OCI-LY1 (cell line): ENCODE data around the gene PTPN2.

ENCODE experiments used
- H2AFZ ChIP-seq: fragments of 200-600 bp; sonication (generic), shearing (Covaris generic); 2 replicates; pipeline ENCODE4 v1.6.0; 2014; ENCODE audit warnings: antibody characterized with exemption, mild to moderate bottlenecking, low read length
- H3F3A ChIP-seq: fragments of 200-600 bp; sonication (generic), shearing (Covaris generic); 2 replicates; pipeline ENCODE4 v1.6.0; 2014; ENCODE audit warnings: mild to moderate bottlenecking, antibody characterized with exemption, low read length, moderate library complexity; ENCODE audit not compliant: insufficient read depth
- H3K27ac ChIP-seq: fragments of 200-600 bp; sonication (generic); 2 replicates; pipeline ENCODE4 v1.5.1; 2014; ENCODE audit warnings: low read length, mixed run types, mild to moderate bottlenecking, low read depth; ENCODE audit not compliant: poor library complexity, severe bottlenecking
- H3K27me3 ChIP-seq: fragments of 200-600 bp; sonication (generic); 2 replicates; pipeline ENCODE4 v1.6.0; 2014; ENCODE audit warnings: antibody characterized with exemption, mild to moderate bottlenecking, low read length, moderate library complexity; ENCODE audit not compliant: insufficient read depth
- H3K36me3 ChIP-seq: fragments of 200-600 bp; sonication (generic); 2 replicates; pipeline ENCODE4 v1.6.1; 2014; ENCODE audit warnings: mild to moderate bottlenecking, antibody characterized with exemption, low read length, moderate library complexity, mixed read lengths; ENCODE audit not compliant: insufficient read depth
- H3K4me1 ChIP-seq: fragments of 200-600 bp; sonication (generic); 2 replicates; pipeline ENCODE4 v1.5.1; 2014; ENCODE audit warnings: mild to moderate bottlenecking, low read length, moderate library complexity; ENCODE audit not compliant: insufficient read depth, severe bottlenecking
- H3K4me2 ChIP-seq: fragments of 200-600 bp; sonication (generic), shearing (Covaris generic); 2 replicates; pipeline ENCODE4 v1.6.1; 2014; ENCODE audit warnings: low read length
- H3K4me3 ChIP-seq: fragments of 200-600 bp; sonication (generic); 2 replicates; pipeline ENCODE4 v1.5.1; 2014; ENCODE audit warnings: low read length, low read depth, mild to moderate bottlenecking, mixed read lengths; ENCODE audit not compliant: poor library complexity, severe bottlenecking
- H3K79me2 ChIP-seq: fragments of 200-600 bp; shearing (Covaris generic); 2 replicates; pipeline ENCODE4 v1.6.1; 2016; ENCODE audit warnings: mixed run types, low read length, mixed read lengths; ENCODE audit not compliant: insufficient read depth
- H3K9ac ChIP-seq: fragments of 200-600 bp; sonication (generic), shearing (Covaris generic); 2 replicates; pipeline ENCODE4 v1.6.1; 2014; ENCODE audit warnings: mild to moderate bottlenecking, low read length, mixed read lengths
- H3K9me2 ChIP-seq: fragments of 200-600 bp; sonication (generic), shearing (Covaris generic); 2 replicates; pipeline ENCODE4 v1.6.1; 2014; ENCODE audit warnings: low read depth, mild to moderate bottlenecking, low read length, mixed read lengths
- H3K9me3 ChIP-seq: fragments of 200-600 bp; shearing (Covaris generic); 2 replicates; pipeline ENCODE4 v1.6.1; 2014; ENCODE audit warnings: low read length, mixed read lengths
- H4K20me1 ChIP-seq: fragments of 200-600 bp; sonication (generic), shearing (Covaris generic); 2 replicates; pipeline ENCODE4 v1.6.0; 2016; ENCODE audit warnings: mild to moderate bottlenecking, low read length; ENCODE audit not compliant: insufficient read depth
- CTCF ChIP-seq: fragments of 200-600 bp; sonication (generic), shearing (Covaris generic); IDR thresholded peaks from 2 replicates; pipeline ENCODE4 v1.5.1; 2017; ENCODE audit warnings: mild to moderate bottlenecking, antibody characterized with exemption, low read length, moderate library complexity, mixed read lengths
- EZH2 ChIP-seq: fragments of 200-600 bp; sonication (generic), shearing (Covaris generic); IDR thresholded peaks from 2 replicates; pipeline ENCODE4 v1.8.0; 2017; ENCODE audit warnings: borderline replicate concordance, mixed run types, mild to moderate bottlenecking, antibody characterized with exemption, low read length, moderate library complexity, mixed read lengths

The PTPN2 gene

GRCh38 chr18:12861637-12862036, 22.4 kb downstream of the PTPN2 start:
- peak overlapping the region; percentile 51 for H3K4me2 ChIP-seq
- H3K4me1 ChIP-seq: peaks cover 75% of the 10 kb centered on the region

GRCh38 chr18:12860530-12860929, 23.5 kb downstream of the PTPN2 start:
- Histone ChIP-seq H3K4me3 (no peak overlapping the region), H3K27ac (peak overlapping the region; percentile 87), H3K79me2 (peaks cover 55% of the 10 kb centered on the region), H3K4me2 (no peak overlapping the region), H3K4me1 (peaks cover 75% of the 10 kb centered on the region), H3K9ac (no peak overlapping the region), H3K9me2 (no peaks in the 10 kb centered on the region), H3F3A (0 out of 2 replicates have a peak, but pooled peaks cover 8% of the 10 kb centered on the region), H4K20me1 (no peaks in the 10 kb centered on the region), H3K27me3 (no peaks in the 10 kb centered on the region), H3K36me3 (peaks cover 13% of the 10 kb centered on the region; the same call in 1 of the 2 replicates), H2AFZ (no peak overlapping the region), H3K9me3 (no peaks in the 10 kb centered on the region)
- TF ChIP-seq CTCF (no peak), EZH2 (no peak)

More at GRCh38 chr18:12861637-12862036, 22.4 kb downstream of the PTPN2 start:
- Histone ChIP-seq H3K27me3 (no peaks in the 10 kb centered on the region), H4K20me1 (no peaks in the 10 kb centered on the region), H3F3A (0 out of 2 replicates have a peak, but pooled peaks cover 8% of the 10 kb centered on the region), H3K27ac (peak overlapping the region; percentile 87), H3K9me2 (no peaks in the 10 kb centered on the region), H3K9me3 (no peaks in the 10 kb centered on the region), H3K4me3 (no peak overlapping the region), H3K79me2 (peaks cover 60% of the 10 kb centered on the region), H3K9ac (peak overlapping the region; percentile 9; the same call in 1 of the 2 replicates), H3K36me3 (peaks cover 5% of the 10 kb centered on the region; the same call in 1 of the 2 replicates), H2AFZ (no peak overlapping the region)
- TF ChIP-seq CTCF (no peak), EZH2 (no peak)

GRCh38 chr18:12858991-12859390, 25.0 kb downstream of the PTPN2 start:
- H3K27me3 ChIP-seq: no peaks in the 10 kb centered on the region
- H3K4me3 ChIP-seq: no peak overlapping the region
- no peak overlapping the region for H3K9ac ChIP-seq
- H4K20me1 ChIP-seq: no peaks in the 10 kb centered on the region
- peaks cover 13% of the 10 kb centered on the region; the same call in 1 of the 2 replicates for H3K36me3 ChIP-seq
- no peak overlapping the region for H2AFZ ChIP-seq
- no peaks in the 10 kb centered on the region for H3K9me2 ChIP-seq
- peaks cover 44% of the 10 kb centered on the region for H3K79me2 ChIP-seq
- no peak for TF ChIP-seq CTCF
- peaks cover 79% of the 10 kb centered on the region for H3K4me1 ChIP-seq
- no peak overlapping the region for H3K4me2 ChIP-seq
- H3K27ac ChIP-seq: peak overlapping the region; percentile 47
- H3F3A ChIP-seq: 0 out of 2 replicates have a peak, but pooled peaks cover 8% of the 10 kb centered on the region
- no peaks in the 10 kb centered on the region for H3K9me3 ChIP-seq
